Measurements from ENCODE around the gene TMEM208.

The TMEM208 gene

GRCh38 chr16:67226804-67227566 is at the start of gene TMEM208:
Gene TMEM208, plus strand, starts transcription at chr16:67227130. Its CDS starts 89 bp downstream, at chr16:67227219.
- DNase-seq (ENCODE audit: low read depth): peak; percentile 98

- DNase-seq (ENCODE audit: low read depth): peak; percentile 72
Observed at GRCh38 chr16:67177743-67178699, 48.9 kb upstream of the TMEM208 start.

GRCh38 chr16:67179421-67180080 is 47.4 kb upstream of the TMEM208 start:
- no peak for DNase-seq (ENCODE audit: low read depth)

GRCh38 chr16:67180166-67180565 is 46.8 kb upstream of the TMEM208 start:
- no peak for DNase-seq (ENCODE audit: low read depth)

GRCh38 chr16:67181346-67181745 is 45.6 kb upstream of the TMEM208 start:
- DNase-seq (ENCODE audit: low read depth): peak; percentile 74

- no peak for DNase-seq (ENCODE audit: low read depth)
Observed at GRCh38 chr16:67182288-67182687, 44.6 kb upstream of the TMEM208 start.

GRCh38 chr16:67183284-67183626 is 43.7 kb upstream of the TMEM208 start:
- DNase-seq (ENCODE audit: low read depth): no peak

GRCh38 chr16:67183627-67184452 is 43.1 kb upstream of the TMEM208 start, which contains the start of gene MATCAP1:
Gene MATCAP1, minus strand, starts transcription at chr16:67183963. Its CDS starts 3,353 bp downstream, at chr16:67180610.
- peak; percentile 99 for DNase-seq (ENCODE audit: low read depth)

- no peak for DNase-seq (ENCODE audit: low read depth)
Observed at GRCh38 chr16:67184453-67184994, 42.4 kb upstream of the TMEM208 start.

- DNase-seq (ENCODE audit: low read depth): peak; percentile 89
Observed at GRCh38 chr16:67184995-67185650, 41.8 kb upstream of the TMEM208 start.

- no peak for DNase-seq (ENCODE audit: low read depth)
Observed at GRCh38 chr16:67185651-67186134, 41.2 kb upstream of the TMEM208 start.

- no peak for DNase-seq (ENCODE audit: low read depth)
Observed at GRCh38 chr16:67186550-67186950, 40.4 kb upstream of the TMEM208 start.

GRCh38 chr16:67187175-67187890 is 39.6 kb upstream of the TMEM208 start:
- no peak for DNase-seq (ENCODE audit: low read depth)

GRCh38 chr16:67188323-67188722 is 38.6 kb upstream of the TMEM208 start:
- DNase-seq (ENCODE audit: low read depth): no peak

GRCh38 chr16:67188798-67189197 is 38.1 kb upstream of the TMEM208 start:
- DNase-seq (ENCODE audit: low read depth): no peak

GRCh38 chr16:67190041-67190440 is 36.9 kb upstream of the TMEM208 start, which contains the start of gene EXOC3L1:
Gene EXOC3L1, minus strand, starts transcription at chr16:67190136. Its CDS starts 460 bp downstream, at chr16:67189676.
- DNase-seq (ENCODE audit: low read depth): no peak

GRCh38 chr16:67190448-67191399 is 36.2 kb upstream of the TMEM208 start:
- peak; percentile 62 for DNase-seq (ENCODE audit: low read depth)

GRCh38 chr16:67191411-67191994 is 35.4 kb upstream of the TMEM208 start:
- no peak for DNase-seq (ENCODE audit: low read depth)
